Natural killer cell (primary cell): ENCODE data around the gene USHBP1. TPM values are rescaled to one million over a fixed set of nuclear protein-coding genes. Genes with fewer than 3 reads are reported as not detected.
A peak's percentile ranks its signal among the peaks of the same experiment; 100 is the strongest.

Experiments
- ATAC-seq, 3 donors: fragments of 150-1000 bp in 2 of 3; fragments of 200-7000 bp in 1 of 3; cut with Tn5 transposase; 1 replicate in 1 of 3; 2 replicates in 2 of 3; pipeline ENCODE4 v1.10.0; 2021; ENCODE audit warnings: mild to moderate bottlenecking in 2 of 3, moderate library complexity in 2 of 3
- DNase-seq, 2 donors: peaks; one replicate each; pipeline versions ENCODE4 v3.0.0 to v3.0.0-alpha.2; 2013 to 2021; ENCODE audit warnings: mixed read lengths in 1 of 2
- H3K27ac ChIP-seq: one replicate; pipeline ENCODE4 v1.5.1; 2013; ENCODE audit warnings: mild to moderate bottlenecking, low read length
- H3K27me3 ChIP-seq: one replicate; pipeline ENCODE4 v1.6.1; 2013; ENCODE audit warnings: low read length; ENCODE audit not compliant: control insufficient read depth, insufficient read depth
- H3K36me3 ChIP-seq: one replicate; pipeline ENCODE4 v1.6.1; 2013; ENCODE audit warnings: low read length; ENCODE audit not compliant: control insufficient read depth, insufficient read depth
- H3K4me1 ChIP-seq: one replicate; pipeline ENCODE4 v1.6.1; 2013; ENCODE audit warnings: low read length; ENCODE audit not compliant: control insufficient read depth, insufficient read depth
- H3K4me3 ChIP-seq: one replicate; pipeline ENCODE4 v1.5.1; 2013; ENCODE audit warnings: low read length
- H3K9me3 ChIP-seq: one replicate; pipeline ENCODE4 v1.6.1; 2013; ENCODE audit warnings: low read length; ENCODE audit not compliant: control insufficient read depth, insufficient read depth
- H3K27ac Mint-ChIP-seq, 2 donors: one replicate each; pipeline ENCODE4 v1.8.0; 2022; ENCODE audit warnings: mild to moderate bottlenecking in 2 of 2, mixed read lengths in 2 of 2, moderate library complexity in 1 of 2
- H3K27me3 Mint-ChIP-seq, 2 donors: one replicate each; pipeline ENCODE4 v1.8.0; 2022; ENCODE audit warnings: low read depth in 2 of 2, mixed read lengths in 2 of 2
- H3K36me3 Mint-ChIP-seq: one replicate; pipeline ENCODE4 v1.8.0; 2022; ENCODE audit warnings: mixed read lengths
- H3K4me1 Mint-ChIP-seq, 2 donors: one replicate each; pipeline ENCODE4 v1.8.0; 2022; ENCODE audit warnings: mixed read lengths in 2 of 2
- H3K4me3 Mint-ChIP-seq: one replicate; pipeline ENCODE4 v1.8.0; 2022; ENCODE audit warnings: mild to moderate bottlenecking, moderate library complexity, mixed read lengths
- H3K9me3 Mint-ChIP-seq, 2 donors: one replicate each; pipeline ENCODE4 v1.8.0; 2022; ENCODE audit warnings: mixed read lengths in 2 of 2
- WGBS: methylation state at CpG from one replicate; pipeline ENCODE4 v1.1.7; 2013; ENCODE audit warnings: missing lambda C conversion rate; ENCODE audit not compliant: insufficient coverage; 5-methylcytosine and 5-hydroxymethylcytosine counted together
- intact Hi-C: fragments of 100-400 bp; cut with micrococcal nuclease; formaldehyde crosslinking; loops from one replicate; pipeline ENCODE4 v1.14.2; 2022
- total RNA-seq, 4 donors: library from RNA; stranded (reverse); fragments of 120-200 nt in 1 of 4; gene quantifications; one replicate each; pipeline versions ENCODE4 v1.2.3 to v1.2.4, GENCODE V29; 2013 to 2022
- TF ChIP-seq, protein P1 (sequence below): fragments of 200-600 bp; IDR thresholded peaks from one replicate; pipeline ENCODE4 v1.8.0; 2022; ENCODE audit warnings: antibody characterized with exemption

Gene USHBP1
- total RNA-seq, 3 donors from 2014 or later (not counting 1 experiment from before 2014, with no cell fraction given): not detected

DNA sequence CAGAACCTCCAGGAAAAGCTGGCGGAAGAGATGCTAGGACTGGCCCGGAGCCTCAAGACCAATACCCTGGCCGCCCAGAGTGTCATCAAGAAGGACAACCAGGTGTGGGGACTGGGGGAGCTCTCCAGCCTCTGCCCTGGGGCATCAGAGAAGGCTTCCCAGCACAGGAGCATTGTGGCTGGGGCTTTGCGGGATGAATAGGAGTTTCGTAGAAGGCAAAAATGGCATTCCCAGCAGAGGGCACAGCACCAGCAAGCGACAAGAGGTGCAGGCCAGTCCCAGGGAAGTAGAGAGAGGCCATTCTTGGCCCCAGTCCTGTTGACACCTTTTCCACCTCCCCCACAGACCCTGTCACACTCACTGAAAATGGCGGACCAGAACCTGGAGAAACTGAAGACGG is 45.3 kb downstream of the USHBP1 start:
- Mint-ChIP-seq H3K9me3 (no peaks in the 10 kb centered on the region), H3K4me1 (peaks cover 8 to 17% of the 10 kb centered on the region in 2 donors), H3K27ac (no peak overlapping the region), H3K36me3 (no peaks in the 10 kb centered on the region), H3K27me3 (no peaks in the 10 kb centered on the region), H3K4me3 (no peak overlapping the region)
- DNase-seq (no peak), ATAC-seq (no peak)
- Histone ChIP-seq H3K27ac (no peak overlapping the region), H3K4me1 (peaks cover 16% of the 10 kb centered on the region), H3K4me3 (no peak overlapping the region), H3K36me3 (peaks cover 8% of the 10 kb centered on the region), H3K27me3 (no peaks in the 10 kb centered on the region), H3K9me3 (no peaks in the 10 kb centered on the region)
- intact Hi-C loops: no loop called here
- over 99% methylated on average over 8 of the region's 8 CpGs for WGBS
- TF ChIP-seq, protein P1, sequence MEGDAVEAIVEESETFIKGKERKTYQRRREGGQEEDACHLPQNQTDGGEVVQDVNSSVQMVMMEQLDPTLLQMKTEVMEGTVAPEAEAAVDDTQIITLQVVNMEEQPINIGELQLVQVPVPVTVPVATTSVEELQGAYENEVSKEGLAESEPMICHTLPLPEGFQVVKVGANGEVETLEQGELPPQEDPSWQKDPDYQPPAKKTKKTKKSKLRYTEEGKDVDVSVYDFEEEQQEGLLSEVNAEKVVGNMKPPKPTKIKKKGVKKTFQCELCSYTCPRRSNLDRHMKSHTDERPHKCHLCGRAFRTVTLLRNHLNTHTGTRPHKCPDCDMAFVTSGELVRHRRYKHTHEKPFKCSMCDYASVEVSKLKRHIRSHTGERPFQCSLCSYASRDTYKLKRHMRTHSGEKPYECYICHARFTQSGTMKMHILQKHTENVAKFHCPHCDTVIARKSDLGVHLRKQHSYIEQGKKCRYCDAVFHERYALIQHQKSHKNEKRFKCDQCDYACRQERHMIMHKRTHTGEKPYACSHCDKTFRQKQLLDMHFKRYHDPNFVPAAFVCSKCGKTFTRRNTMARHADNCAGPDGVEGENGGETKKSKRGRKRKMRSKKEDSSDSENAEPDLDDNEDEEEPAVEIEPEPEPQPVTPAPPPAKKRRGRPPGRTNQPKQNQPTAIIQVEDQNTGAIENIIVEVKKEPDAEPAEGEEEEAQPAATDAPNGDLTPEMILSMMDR: no peak

DNA sequence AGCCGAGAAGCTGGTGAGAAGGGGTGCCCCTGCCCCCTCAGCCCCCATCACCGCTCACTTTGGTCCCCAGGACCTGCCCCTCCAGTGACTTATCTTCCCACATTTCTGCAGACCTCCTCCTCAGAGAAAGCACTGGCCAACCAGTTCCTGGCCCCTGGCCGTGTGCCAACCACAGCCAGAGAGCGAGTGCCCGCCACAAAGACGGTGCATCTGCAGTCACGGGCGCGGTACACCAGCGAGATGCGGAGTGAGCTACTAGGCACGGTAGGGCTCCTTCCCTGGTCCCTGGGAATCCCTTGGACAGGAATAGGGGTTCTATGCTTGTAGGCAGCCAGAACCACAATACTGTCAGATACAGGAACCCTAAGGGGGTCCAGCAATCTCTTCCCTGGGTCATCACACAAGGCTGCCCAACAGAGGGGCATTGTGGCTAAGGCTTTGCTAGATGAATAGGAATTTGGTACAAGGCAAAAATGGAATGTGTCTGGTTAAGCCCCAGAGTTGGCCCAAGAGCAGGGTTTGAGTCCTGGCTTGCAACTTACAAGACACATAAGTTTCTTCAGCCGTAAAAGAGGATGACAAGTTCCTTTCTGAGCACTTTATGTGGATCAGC is 48.4 kb downstream of the USHBP1 start:
- Mint-ChIP-seq H3K27me3 (no peaks in the 10 kb centered on the region), H3K4me1 (peaks cover 8 to 18% of the 10 kb centered on the region in 2 donors), H3K4me3 (peak overlapping the region; percentile 93), H3K27ac (peak overlapping the region; percentile 92 to 96), H3K36me3 (no peaks in the 10 kb centered on the region), H3K9me3 (no peaks in the 10 kb centered on the region)
- no peak for ATAC-seq
- H3K27me3 ChIP-seq: no peaks in the 10 kb centered on the region
- intact Hi-C loops: no loop called here
- no peak for DNase-seq
- H3K36me3 ChIP-seq: peaks cover 25% of the 10 kb centered on the region
- peak overlapping the region; percentile 83 for H3K4me3 ChIP-seq
- WGBS: 90% methylated on average over 13 of the region's 13 CpGs
- peaks cover 17% of the 10 kb centered on the region for H3K4me1 ChIP-seq
- peak overlapping the region; percentile 93 for H3K27ac ChIP-seq
- H3K9me3 ChIP-seq: no peaks in the 10 kb centered on the region
- TF ChIP-seq, protein P1: no peak

DNA sequence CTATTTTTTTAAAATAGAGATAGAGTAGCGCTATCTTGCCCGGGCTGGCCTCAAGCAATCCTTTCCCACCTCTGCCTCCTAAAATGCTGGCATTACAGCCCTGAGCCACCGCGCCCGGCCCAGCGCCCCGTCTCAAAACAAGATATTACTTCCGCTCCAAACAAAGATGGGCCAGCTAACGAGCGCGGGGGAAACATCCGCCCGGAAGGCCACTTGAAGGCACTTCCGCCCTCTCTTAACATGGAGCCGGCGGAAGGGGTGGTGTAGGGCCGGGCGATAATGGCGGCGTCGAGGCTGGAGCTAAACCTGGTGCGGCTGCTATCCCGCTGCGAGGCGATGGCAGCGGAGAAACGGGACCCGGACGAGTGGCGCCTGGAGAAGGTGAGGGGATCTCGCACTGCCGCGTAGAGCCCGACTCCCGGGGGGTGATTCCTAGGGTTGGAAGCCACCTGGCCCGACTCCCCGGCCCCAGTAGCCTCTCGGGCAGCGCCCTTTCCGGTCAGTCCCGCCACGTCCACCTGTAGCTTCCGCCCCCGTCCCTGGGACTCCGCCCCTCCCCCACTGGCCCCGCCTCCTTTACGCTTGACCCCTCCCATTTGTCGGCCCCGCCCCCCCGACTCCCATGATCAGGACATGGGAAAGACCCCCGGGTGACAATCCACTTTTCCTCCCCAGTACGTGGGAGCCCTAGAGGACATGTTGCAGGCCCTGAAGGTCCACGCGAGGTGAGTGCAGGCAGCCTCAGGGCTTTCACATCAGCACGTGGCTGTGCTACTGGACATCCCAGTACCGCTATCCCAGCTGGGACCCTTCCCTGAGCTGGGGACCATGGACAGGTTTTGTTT is 49.2 kb downstream of the USHBP1 start, which contains the start of gene USE1:
Gene USE1 (plus strand): TSS at position 231 of the 845 bp plus-strand sequence. CDS start 49 bp downstream, at position 280.
- Histone ChIP-seq H3K27me3 (no peaks in the 10 kb centered on the region), H3K36me3 (peaks cover 29% of the 10 kb centered on the region), H3K9me3 (no peaks in the 10 kb centered on the region), H3K4me1 (peaks cover 17% of the 10 kb centered on the region), H3K27ac (peak within 1 kb of the TSS; percentile 93), H3K4me3 (peak within 1 kb of the TSS; percentile 83)
- TF ChIP-seq, protein P1: no peak
- no peaks in the 10 kb centered on the region for H3K9me3 Mint-ChIP-seq
- H3K4me1 Mint-ChIP-seq: peaks cover 8 to 18% of the 10 kb centered on the region in 2 donors
- peak; percentile 96 to 97 (median 96) for ATAC-seq
- H3K36me3 Mint-ChIP-seq: no peaks in the 10 kb centered on the region
- peak within 1 kb of the TSS; percentile 92 to 96 for H3K27ac Mint-ChIP-seq
- 5% methylated on average over 56 of the region's 56 CpGs for WGBS
- peak; percentile 81 to 95 for DNase-seq
- peak within 1 kb of the TSS; percentile 93 for H3K4me3 Mint-ChIP-seq
- H3K27me3 Mint-ChIP-seq: no peaks in the 10 kb centered on the region
- intact Hi-C loops: loop anchor here (1.0 kb wide), 1 partner anchor 11 kb away; the partner anchor contains the start of gene OCEL1
